NK-92 treated with Interleukin-12 subunit alpha and Interleukin-12 subunit beta, amount 100 ng/mL, for 24 hours (cell line): Measurements from ENCODE around the gene ASPM.
"Not testable (repeated sequence)": the region's sequence is repeated elsewhere in the genome, so short reads cannot be mapped to it uniquely, and the experiment has no call there.

Experiments
- DNase-seq: peaks from one replicate; lab custom pipeline; 2025; lab: John Stamatoyannopoulos, UW

Gene ASPM

DNA sequence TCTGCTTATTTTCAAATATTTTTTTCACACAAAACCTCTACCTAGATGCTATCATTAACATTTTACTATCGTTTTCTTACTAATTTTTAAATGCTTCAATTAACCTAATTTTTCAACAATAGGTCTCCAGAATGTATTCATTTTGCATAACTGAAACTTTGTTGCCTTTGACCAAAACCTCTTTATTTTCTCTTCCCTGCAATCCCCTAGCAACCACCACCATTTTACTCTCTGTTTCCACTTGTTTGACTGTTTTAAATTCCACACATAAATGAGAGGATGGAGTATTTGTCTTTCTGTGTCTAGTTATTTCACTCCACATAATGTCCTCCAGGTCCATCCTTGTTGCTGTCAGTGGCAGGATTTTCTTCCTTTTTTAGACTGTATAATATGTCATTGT is 69.9 kb downstream of the ASPM start:
- no peak for DNase-seq

DNA sequence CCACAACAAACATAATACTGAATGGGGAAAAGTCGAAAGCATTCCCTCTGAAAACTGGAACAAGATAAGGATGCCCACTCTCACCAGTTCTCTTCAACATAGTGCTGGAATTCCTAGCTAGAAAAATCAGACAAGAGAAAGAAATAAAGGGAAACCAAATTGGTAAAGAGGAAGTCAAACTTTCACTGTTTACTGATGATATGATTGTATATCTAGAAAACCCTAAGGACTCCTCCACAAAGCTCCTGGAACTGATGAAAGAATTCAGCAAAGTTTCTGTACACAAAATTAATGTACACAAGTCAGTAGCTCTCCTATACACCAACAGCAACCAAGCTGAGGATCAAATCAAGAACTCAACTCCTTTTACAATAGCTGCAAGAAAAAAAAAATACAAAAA is 72.5 kb downstream of the ASPM start:
- no peak for DNase-seq

GRCh38 chr1:197067457-197067818 is 79.0 kb downstream of the ASPM start:
- no peak for DNase-seq

- no peak for DNase-seq
Measured at GRCh38 chr1:197066719-197067456, 79.6 kb downstream of the ASPM start, which contains the start of gene F13B. Gene F13B (minus strand): TSS chr1:197067260. CDS start chr1:197067223, 37 bp downstream.

- no peak for DNase-seq
Measured at GRCh38 chr1:197066277-197066676, 80.2 kb downstream of the ASPM start.

DNA sequence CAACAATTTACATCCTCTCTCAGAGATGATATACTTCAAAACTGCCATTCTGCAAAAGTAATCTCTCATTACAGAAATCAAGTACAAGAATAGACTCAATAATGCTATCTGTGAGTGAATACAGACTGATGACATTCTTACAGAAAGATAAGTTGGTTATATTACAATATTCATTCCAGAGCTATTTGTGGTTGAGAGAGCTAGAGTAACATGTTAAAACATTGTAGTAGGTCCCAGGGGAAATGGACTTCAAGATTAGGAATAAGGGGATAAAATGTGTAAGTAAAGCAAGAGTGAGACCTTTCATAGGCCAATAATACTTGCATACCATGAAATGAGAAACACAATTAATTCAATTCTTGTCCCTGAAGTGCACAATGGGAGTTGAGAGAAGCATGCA is 80.9 kb downstream of the ASPM start:
- no peak for DNase-seq

GRCh38 chr1:197063212-197063611 is 83.3 kb downstream of the ASPM start:
- DNase-seq = no peak

DNA sequence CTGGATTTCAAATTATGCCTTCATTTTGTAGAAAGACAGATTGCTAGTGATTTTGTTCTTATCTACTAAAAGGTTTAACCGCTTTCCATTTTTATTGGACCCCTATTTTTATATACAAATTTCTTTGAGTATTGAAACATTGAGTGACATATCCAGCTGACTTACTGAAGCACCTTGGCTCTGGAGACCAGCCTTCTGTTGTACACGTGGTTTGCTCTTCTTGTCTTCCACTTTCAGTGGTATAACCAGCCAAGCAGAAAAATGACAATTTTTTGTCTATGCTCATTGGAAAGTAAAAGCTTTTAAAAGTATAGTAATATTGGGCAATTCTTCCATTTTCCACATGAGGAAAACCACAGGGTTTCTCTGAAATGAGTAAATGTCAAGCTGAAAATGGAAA is 83.8 kb downstream of the ASPM start:
- DNase-seq = no peak

GRCh38 chr1:197049100-197049499 is 97.4 kb downstream of the ASPM start:
- no peak for DNase-seq

DNA sequence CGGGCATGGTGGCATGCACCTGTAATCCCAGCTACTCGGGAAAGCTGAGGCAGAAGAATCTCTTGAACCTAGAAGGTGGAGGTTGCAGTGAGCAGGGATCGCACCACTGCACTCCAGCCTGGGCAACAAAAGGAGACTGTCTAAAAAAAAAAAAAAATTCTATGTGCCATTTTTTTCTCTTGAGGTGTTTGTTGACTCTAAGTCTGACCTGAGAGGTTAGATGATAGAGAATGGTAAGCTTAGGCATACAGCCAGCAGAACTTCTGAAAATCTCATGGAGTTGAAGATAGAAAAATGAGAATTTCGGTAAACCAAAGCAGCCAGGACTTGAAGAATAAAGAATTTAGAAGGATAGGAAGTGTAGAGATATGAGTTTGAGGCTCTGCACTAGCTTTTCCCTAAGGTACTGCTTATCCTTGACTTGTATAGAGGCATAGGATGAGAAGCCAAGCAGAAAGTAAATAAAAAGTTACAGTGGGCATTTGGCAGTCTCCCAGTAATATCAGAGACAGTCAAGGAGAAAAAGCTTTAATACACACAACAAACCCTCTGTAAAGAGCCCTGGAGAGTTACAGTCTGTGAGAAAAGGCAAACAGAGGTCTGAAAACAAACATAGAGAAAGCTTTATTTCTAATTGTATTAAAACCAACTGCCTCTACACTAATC is 103.7 kb downstream of the ASPM start:
- no peak for DNase-seq

DNA sequence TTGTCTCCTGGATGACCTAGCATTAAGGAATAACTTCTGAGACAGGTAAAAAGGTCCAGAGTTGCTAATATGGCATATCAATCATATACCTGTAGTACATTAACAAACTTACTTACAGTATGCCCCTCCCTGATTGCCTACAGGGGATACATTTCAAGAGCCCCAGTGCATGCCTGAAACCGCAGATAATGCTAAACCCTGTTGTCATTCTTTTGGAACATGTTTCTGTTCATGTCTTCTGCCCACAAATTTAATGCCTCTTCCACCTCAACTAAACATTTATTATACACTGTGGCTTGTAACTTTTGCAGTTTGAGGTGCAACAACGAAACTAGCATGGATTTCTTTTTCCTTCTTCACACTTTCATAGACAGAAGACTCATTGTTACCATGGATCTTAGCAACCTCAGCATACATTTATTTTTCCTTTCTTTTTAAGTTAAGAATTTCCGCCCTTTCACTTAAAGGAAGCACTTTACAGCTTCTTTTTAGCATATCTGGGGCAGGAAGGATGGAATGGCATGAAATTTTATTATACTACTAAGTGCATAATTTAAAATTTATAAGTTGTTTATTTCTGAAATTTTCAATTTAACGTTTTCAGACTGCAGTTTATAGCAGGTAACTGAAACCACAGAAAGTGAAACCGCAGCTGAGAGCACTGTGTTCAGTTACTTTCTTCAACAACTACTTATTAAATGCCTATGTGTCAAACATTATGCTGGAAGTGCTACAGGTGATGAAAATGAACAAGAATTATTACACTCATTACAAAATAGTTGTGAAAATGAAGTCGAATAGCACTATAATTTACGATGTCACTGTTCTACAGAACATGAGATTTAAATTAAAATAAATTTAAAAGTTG is 104.7 kb downstream of the ASPM start:
- DNase-seq = no peak

GRCh38 chr1:197036861-197037260 is 109.6 kb downstream of the ASPM start:
- DNase-seq = no peak

GRCh38 chr1:197034631-197035339 is 111.7 kb downstream of the ASPM start:
- DNase-seq = not testable (repeated sequence)
